Gastrocnemius medialis (tissue), 4 donors: Measurements from ENCODE around the gene CDKN1C.

ENCODE experiments used
- POLR2A ChIP-seq, 2 donors: fragments of 450-650 bp; IDR thresholded peaks; one replicate each; pipeline ENCODE4 v1.6.1; 2017; ENCODE audit warnings: antibody characterized with exemption in 2 of 2, mild to moderate bottlenecking in 2 of 2, moderate library complexity in 2 of 2
- TF ChIP-seq, protein P1 (sequence below), 5 experiments: fragments of 450-650 bp in 3 of 5; fragments of 200-600 bp in 2 of 5; sonication (generic) in 2 of 5; IDR thresholded peaks in 4 of 5; conservative IDR thresholded peaks in 1 of 5; 1 replicate in 4 of 5; 2 replicates in 1 of 5; pipeline ENCODE4 v1.5.1; 2016 to 2019; ENCODE audit warnings: antibody characterized with exemption in 5 of 5, mild to moderate bottlenecking in 3 of 5, moderate library complexity in 3 of 5

DNA sequence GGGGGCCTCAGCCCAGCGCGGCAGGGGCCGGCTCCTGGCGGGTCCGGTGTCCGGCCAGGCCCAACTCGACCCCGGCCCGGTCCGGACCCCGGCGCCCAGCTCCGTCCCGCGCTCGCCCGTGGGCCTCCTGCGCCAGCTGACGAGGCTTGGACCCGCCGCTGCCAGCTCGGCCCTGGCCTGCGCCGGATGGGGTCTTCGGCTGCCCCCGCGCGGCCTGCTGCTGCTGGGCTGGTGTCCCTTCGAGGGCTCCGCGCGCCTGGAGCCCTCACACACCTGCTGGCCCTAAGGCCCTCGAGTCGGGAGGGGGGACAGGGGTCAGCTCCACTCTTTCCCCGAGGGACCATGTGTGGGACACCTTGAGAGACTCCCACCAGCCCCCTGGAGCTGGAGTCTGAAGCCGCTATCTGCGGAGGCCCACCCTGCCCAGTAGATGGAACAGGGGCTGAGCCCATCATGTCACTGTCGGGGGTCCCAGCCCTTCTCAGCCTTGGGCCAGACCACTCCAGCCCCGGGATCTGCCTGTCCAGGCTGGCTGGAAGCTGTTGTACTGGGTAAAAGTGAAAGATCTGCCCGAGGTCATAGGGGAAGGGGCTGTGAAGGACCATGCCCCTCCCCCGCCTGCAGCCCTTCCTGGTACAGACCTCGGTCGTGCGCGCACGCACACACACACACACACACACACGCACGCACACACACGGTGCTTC lies 768 bp upstream of the CDKN1C start:
- TF ChIP-seq, protein P1, sequence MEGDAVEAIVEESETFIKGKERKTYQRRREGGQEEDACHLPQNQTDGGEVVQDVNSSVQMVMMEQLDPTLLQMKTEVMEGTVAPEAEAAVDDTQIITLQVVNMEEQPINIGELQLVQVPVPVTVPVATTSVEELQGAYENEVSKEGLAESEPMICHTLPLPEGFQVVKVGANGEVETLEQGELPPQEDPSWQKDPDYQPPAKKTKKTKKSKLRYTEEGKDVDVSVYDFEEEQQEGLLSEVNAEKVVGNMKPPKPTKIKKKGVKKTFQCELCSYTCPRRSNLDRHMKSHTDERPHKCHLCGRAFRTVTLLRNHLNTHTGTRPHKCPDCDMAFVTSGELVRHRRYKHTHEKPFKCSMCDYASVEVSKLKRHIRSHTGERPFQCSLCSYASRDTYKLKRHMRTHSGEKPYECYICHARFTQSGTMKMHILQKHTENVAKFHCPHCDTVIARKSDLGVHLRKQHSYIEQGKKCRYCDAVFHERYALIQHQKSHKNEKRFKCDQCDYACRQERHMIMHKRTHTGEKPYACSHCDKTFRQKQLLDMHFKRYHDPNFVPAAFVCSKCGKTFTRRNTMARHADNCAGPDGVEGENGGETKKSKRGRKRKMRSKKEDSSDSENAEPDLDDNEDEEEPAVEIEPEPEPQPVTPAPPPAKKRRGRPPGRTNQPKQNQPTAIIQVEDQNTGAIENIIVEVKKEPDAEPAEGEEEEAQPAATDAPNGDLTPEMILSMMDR (IDR thresholded peaks at IDR 0.05 in 4 of 5, conservative IDR thresholded peaks at IDR 0.05 in 1 of 5) = peak in 3 of 5 experiments; percentile 17 to 45 (median 23)
- TF ChIP-seq POLR2A (IDR thresholded peaks at IDR 0.05) = no peak
